GM21367 (cell line): ENCODE results near the gene TRIM14.
"Not testable (repeated sequence)": the region's sequence is repeated elsewhere in the genome, so short reads cannot be mapped to it uniquely, and the experiment has no call there.

Experiments
- ATAC-seq: cut with Tn5 transposase; IDR thresholded peaks from one replicate; pipeline ENCODE4 v1.9.1; 2021; ENCODE audit not compliant: unreplicated experiment

The TRIM14 gene

GRCh38 chr9:98142182-98142907, 23.3 kb upstream of the TRIM14 start:
- ATAC-seq: no peak

DNA sequence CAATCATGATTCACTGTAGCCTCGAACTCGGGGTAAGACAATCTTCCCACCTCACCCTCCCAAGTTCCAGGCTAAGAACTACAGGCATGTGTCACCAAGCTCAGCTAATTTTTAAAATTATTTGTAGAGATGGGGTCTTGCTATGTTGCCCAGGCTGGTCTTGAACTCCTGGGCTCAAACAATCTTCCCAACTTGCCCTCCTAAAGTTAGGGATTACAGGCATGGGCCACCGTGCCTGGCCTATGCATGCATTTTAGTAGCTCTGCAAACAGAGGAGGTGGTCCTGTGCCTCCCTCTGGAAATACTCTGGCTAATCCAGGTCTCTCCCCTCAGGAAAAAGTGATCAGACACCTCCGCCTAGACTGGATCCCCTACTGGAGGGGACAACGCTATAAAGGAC, 21.5 kb upstream of the TRIM14 start:
- ATAC-seq: no peak

- no peak for ATAC-seq
These were observed 17.5 kb upstream of the TRIM14 start for GRCh38 chr9:98136489-98136888.

GRCh38 chr9:98135938-98136337, 16.9 kb upstream of the TRIM14 start:
- ATAC-seq: no peak

DNA sequence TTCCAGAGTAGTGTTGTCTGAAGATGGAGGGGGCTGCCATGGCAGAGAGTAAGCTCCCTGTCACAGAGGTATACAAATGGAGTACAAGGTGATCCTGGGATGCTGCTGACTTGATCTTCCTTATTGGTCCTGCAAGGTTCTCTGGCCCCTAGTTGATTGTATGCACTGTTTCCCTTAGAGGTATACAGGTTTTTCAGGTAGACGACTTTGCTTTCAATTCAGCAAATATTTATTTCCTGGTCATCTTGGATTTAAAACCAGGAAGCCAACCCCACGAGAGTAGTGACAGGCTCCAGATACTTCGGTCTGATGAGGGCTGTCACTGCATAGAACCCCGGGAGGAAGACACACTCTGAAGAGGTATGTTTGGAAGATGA, 16.5 kb upstream of the TRIM14 start:
- ATAC-seq: no peak

DNA sequence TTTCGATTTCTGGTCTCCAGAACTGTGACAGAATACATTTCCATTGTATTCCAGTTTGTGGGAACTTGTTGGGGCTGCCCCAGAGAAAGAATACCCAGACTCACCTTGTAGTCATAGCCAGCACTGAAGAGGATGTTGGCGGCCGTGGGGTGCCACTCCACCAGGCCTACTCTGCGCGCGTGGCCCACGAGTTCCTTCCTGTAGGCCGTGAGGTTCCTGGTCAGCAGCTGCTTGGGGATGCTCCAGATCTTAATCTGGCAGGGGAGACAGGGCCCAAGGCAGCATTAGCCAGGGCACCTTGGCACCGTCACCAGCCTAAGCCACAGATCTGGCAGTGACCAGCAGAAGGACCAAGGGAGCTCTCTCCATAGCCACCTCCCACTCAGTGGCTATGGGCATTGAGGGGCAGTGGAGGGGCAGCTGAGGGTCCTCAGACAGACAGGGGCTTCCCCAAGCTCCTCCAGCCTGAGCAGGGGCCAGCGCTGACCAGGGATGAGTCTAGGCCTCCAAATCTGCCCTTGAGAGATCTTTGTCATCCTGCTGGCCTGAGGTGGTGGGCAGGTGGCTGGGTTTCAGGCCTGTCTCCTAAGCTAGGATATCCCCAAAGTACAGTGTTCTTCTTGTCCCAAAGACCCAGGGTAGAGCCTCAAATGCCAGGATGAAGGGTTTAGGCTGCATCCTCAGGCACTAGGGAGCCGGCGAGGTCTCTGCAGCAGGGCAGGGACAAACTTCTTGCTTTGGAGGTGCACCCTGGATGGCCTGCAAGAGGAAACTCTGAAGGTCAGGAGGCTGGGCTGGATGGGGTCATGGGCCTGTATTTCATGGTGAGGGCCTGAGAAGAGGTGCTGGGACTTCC, 15.9 kb upstream of the TRIM14 start:
- no peak for ATAC-seq

GRCh38 chr9:98132806-98133631, 14.0 kb upstream of the TRIM14 start:
- ATAC-seq: no peak

GRCh38 chr9:98132158-98132557, 13.1 kb upstream of the TRIM14 start:
- ATAC-seq: no peak

DNA sequence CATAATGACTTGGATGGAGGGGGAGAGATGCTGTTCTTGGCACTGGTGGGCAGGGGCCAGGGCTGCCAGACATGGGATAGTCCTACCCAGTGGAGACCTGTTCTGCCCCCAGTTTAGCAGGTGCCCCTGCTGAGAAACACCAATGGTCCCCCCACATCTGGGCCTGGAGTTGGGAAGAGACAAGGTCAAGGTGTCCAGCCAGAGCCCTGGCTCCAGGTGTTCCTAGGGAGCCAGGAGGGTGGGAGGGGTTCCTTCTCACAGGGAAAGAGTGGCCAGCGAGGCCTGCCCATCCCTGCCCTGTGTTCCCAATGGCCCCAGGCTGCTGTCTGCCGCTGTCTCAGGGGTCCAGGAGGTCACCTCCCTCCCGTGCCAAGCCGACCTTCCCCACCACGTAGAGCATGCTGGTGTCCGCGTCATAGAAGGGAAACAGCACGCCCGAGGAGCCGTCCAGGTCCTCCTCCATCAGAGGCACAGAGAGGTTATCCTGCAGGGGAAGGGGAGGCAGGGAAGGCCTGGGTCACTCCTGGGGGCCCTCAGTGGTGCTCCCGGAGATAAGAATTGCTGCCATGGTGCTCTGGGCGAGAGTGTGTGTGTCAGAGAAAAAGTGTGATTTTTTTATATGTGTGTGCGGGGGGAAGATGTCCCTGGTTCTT, 11.7 kb upstream of the TRIM14 start:
- ATAC-seq: no peak

DNA sequence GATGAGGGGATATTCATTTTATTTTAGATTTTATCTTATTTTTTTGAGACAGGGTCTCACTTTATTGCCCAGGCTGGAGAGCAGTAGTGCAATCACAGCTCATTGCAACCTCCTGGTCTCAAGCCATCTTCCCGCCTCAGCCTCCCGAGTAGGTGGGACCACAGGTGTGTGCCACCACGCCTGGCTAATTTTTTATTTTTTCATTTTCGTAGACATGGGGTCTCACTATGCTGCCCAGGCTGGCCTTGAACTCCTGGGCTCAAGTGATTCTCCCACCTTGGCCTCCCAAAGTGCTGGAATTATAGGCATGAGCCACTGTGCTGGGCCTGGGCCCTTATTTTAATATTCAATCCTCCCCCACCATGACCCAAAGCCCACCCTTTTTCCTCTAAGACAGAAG, 11.0 kb upstream of the TRIM14 start:
- ATAC-seq: not testable (repeated sequence)

DNA sequence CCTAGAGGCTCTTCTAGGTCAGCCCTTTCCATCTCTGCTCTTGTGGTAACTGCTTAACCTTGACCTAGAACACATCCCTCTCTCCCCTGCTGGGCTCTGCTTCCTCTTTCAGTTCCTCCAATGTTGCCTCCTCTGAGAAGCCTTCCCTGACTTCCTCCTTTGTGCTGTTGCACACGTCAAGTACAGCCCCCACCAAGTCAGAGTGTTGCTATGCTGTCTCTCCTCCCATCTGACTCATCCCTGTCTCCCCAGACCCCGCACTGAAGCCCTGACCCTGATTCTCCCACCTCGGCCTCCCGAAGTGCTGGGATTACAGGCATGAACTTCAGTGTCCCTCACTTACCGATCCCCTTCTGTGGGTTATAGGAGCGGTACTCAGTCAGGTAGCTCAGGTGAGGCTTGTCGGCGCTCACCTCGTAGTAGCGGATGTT, 10.4 kb upstream of the TRIM14 start:
- ATAC-seq: peak; percentile 81

- ATAC-seq: no peak
These were observed 9.3 kb upstream of the TRIM14 start for GRCh38 chr9:98128316-98128715.

- ATAC-seq: no peak
These were observed 8.2 kb upstream of the TRIM14 start for GRCh38 chr9:98127226-98127625.

DNA sequence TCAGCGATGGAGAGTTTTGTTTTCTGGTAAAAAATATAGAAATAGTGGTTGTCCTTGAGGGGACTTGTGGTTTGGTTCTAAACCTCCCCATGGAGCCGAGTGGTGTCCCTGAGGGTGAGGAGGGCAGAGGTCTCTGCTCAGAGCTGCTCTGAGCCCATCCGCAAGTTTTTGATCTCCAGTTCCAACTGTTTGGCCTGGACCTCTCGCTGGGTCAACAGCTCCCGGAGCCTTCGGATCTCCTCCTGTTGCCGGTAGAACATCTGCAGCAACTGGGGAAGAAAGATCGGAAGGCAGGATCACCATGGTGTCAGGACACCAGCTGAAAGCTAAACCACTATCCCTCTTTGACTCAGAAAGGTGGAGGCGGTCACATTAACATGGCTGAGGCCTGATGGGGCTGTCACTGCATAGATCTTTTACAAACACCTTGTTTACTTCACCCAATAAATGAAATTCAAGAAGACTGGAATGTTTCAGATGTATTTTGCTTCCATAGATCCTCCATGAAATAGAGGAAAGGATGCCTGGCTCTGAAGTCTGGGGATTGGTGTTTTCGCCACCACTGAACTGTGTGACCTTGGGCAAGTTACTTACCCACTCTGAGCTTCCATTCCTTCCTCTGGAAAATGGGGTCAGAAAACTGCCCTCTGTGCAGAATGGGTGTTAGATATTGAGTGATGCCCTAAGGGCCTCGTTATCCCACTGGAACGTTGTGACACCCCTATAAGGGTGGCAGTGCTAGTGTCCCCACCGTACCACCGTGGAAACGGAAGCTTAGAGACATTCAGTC, 5.8 kb upstream of the TRIM14 start:
- no peak for ATAC-seq

GRCh38 chr9:98124091-98124490, 5.1 kb upstream of the TRIM14 start:
- not testable (repeated sequence) for ATAC-seq

DNA sequence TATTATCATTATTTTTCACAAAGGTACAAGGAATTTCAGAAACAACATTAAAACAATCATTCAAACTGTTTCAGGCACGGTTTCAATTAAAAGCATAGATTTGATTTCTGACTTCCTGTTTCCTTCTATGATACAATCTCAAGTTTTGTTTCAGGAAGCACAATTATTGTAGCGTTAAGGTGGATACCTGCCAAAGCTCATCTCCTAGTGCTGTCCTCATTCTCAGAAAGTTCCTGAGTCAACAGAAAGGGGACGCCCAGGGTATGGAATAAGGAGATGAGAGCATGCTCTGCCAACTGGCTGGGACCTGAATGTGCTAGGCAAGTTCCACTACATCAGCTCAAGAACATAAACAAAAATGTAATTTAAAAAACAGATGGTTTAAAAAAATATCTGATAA, 2.0 kb upstream of the TRIM14 start:
- no peak for ATAC-seq

DNA sequence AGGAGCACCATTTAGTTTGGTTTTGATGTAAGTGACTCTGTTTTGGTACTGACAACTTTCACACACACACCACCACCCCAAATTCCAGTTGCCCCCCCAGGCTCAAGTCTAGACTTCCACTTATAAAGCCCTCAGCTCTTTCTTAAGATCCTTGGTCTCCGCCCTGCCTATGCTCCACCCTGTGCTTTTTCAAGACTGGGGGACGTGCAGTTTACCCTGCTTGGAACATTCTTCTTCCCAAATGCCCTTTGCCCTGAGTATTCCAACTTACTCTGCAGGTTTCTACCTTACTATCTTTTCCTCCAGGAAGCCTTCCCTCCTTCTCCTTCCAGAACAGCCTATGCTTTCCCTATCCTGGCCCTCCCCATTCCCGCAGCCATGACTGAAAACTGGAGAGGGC, 1.5 kb upstream of the TRIM14 start:
- no peak for ATAC-seq

- peak; percentile 45 for ATAC-seq
These were observed 910 bp downstream of the TRIM14 start for GRCh38 chr9:98117984-98118639.

DNA sequence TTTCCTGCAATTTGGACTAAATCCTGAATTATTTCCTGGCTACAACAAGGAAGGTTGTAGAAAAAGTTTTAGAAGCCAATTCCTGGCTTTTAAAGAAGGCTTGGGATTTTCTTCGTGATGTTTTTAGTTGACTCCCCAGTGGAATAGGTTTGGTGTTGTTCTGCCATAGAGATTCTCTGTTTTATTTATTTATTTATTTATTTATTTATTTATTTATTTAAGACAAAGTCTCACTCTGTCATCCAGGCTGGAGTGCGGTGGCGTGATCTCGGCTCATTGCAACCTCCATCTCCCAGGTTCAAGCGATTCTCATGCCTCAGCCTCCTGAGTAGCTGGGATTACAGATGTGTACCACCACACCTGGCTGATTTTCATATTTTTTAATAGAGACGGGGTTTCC, 1.9 kb downstream of the TRIM14 start:
- not testable (repeated sequence) for ATAC-seq

DNA sequence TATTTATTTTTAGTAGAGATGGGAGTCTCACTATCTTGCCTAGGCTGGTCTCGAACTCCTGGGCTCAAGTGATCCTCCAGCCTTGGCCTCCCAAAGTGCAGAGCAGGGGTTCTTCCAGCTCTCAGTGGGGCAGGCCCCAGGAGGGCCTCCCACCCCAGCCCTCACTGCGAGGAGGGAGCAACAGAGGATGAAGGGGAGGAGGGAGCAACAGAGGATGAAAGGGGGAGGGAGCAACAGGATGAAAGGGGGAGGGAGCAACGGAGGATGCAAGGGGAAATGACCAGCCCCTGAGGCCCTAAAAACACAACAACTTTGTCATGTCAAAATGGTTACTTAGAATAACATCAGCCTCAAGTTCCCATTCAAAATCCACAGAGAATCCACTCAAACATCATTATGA, 10.0 kb downstream of the TRIM14 start:
- ATAC-seq: no peak
